ENCODE results near the gene BTG4. TPM values are rescaled to one million over a fixed set of nuclear protein-coding genes. Genes with fewer than 3 reads are reported as not detected.

Gene BTG4
- total and polyA plus RNA-seq, 2 donors (not counting 3 experiments of a cell fraction or from before 2014, with no cell fraction given): not detected

DNA sequence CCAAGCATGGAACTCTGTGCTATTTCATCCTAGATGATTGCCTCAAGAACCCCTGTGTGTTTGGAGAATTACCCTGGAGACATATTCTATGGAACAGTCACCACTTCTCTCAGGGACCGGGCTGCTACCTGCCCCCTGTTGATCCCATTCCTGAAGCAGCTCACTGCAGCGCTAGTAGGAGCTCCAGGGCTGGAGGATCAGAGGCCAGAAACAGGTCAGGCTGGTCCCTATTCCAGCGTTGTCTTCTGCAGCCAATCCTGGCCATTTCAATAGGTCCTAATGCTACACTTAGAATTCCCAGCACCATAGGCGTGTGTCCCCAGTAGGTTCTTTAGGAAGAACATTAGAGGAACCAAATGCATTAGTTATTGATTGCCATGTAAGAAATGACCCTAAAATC, 48.9 kb downstream of the BTG4 start:
- no peaks in the 10 kb centered on the region for H3K36me3 ChIP-seq (ENCODE audit: control insufficient read depth in 2 of 2, extremely low read depth in 1 of 2, insufficient read depth in 2 of 2, low read length in 2 of 2)
- no peaks in the 10 kb centered on the region for H3K79me2 ChIP-seq (ENCODE audit: control insufficient read depth, insufficient read depth, low read length)
- H3K4me3 ChIP-seq (replicated peaks in 1 of 3; ENCODE audit: insufficient read depth in 1 of 3, low read depth in 1 of 3, low read length in 3 of 3): no peak overlapping the region
- H2AFZ ChIP-seq (ENCODE audit: low read depth, low read length): no peak overlapping the region
- no peak overlapping the region for H3K4me2 ChIP-seq (ENCODE audit: insufficient read depth, low read length)
- no peaks in the 10 kb centered on the region for H4K20me1 ChIP-seq (replicated peaks; ENCODE audit: control insufficient read depth, extremely low read depth, insufficient read depth, low read length)
- dilution Hi-C loops (cut with MboI; ENCODE audit: extremely low pct_ligation_motif_present, low sequenced_read_pairs) (no loop called here), intact Hi-C loops (cut with micrococcal nuclease) (no loop called here)
- no TSS peak for BruUV-seq (replicated peaks)
- no peaks in the 10 kb centered on the region for H3K9me1 ChIP-seq (replicated peaks; ENCODE audit: control insufficient read depth, extremely low read depth, insufficient read depth, low read length)
- POLR2A ChIA-PET: no interaction called here
- H3K9ac ChIP-seq (replicated peaks; ENCODE audit: extremely low read depth, insufficient read depth, low read length): no peak overlapping the region
- TF ChIP-seq EZH2 (IDR thresholded peaks at IDR 0.05; ENCODE audit: borderline replicate concordance, low read depth, low read length, severe bottlenecking) (no peak), POLR2A (IDR thresholded peaks at IDR 0.05; ENCODE audit: low read depth, low read length) (no peak)
- H3K9me3 ChIP-seq (replicated peaks; ENCODE audit: control insufficient read depth, insufficient read depth, low read length): no peaks in the 10 kb centered on the region
- CTCF ChIA-PET: interaction anchor here (1.2 kb wide), 1 partner anchor 9 kb away, joined by 3 read pairs; no protein-coding TSS in a partner anchor
- H3K4me1 ChIP-seq (ENCODE audit: control insufficient read depth, extremely low read depth, insufficient read depth, low read length): no peaks in the 10 kb centered on the region
- no peak overlapping the region for H3K27ac ChIP-seq (ENCODE audit: insufficient read depth, low read depth, low read length)
- FAIRE-seq (no peak), DNase-seq (ENCODE audit: low read depth, low spot score) (no peak)
- H3K27me3 ChIP-seq (ENCODE audit: control insufficient read depth in 2 of 2, insufficient read depth in 2 of 2, low read length in 2 of 2): no peaks in the 10 kb centered on the region

DNA sequence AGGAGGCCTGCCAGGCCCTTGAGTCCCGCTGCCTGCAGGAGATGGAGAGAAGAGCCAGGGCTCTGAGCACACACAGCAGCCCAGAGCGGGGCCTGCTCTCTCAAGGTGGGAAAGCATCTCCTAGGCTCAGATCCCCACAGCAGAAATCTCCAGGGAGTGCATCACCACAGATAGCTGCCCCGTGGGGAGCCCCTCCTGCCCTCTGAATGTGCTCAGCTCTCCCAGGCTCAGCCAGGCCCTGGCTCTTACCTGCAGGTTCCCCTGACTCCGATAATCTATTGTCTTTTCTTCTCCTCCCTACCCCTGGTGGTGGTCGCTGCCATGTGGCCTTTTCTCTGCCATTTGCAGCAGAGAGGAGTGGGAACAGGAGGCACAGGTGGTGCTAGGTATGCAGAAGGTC, 49.9 kb downstream of the BTG4 start:
- no TSS peak for BruUV-seq (replicated peaks)

More for the DNA sequence above, 49.9 kb downstream of the BTG4 start:
- dilution Hi-C loops (cut with MboI; ENCODE audit: extremely low pct_ligation_motif_present, low sequenced_read_pairs) (no loop called here), intact Hi-C loops (cut with micrococcal nuclease) (no loop called here)
- H3K27ac ChIP-seq (ENCODE audit: insufficient read depth, low read depth, low read length): no peak overlapping the region
- H3K9me3 ChIP-seq (replicated peaks; ENCODE audit: control insufficient read depth, insufficient read depth, low read length): no peaks in the 10 kb centered on the region
- H3K79me2 ChIP-seq (ENCODE audit: control insufficient read depth, insufficient read depth, low read length): no peaks in the 10 kb centered on the region
- H2AFZ ChIP-seq (ENCODE audit: low read depth, low read length): no peak overlapping the region
- H3K4me3 ChIP-seq (replicated peaks in 1 of 3; ENCODE audit: insufficient read depth in 1 of 3, low read depth in 1 of 3, low read length in 3 of 3): no peak overlapping the region
- FAIRE-seq (no peak), DNase-seq (ENCODE audit: low read depth, low spot score) (no peak)
- H3K4me2 ChIP-seq (ENCODE audit: insufficient read depth, low read length): no peak overlapping the region
- no peak overlapping the region for H3K9ac ChIP-seq (replicated peaks; ENCODE audit: extremely low read depth, insufficient read depth, low read length)
- H3K4me1 ChIP-seq (ENCODE audit: control insufficient read depth, extremely low read depth, insufficient read depth, low read length): no peaks in the 10 kb centered on the region
- TF ChIP-seq MYC (IDR thresholded peaks at IDR 0.05; ENCODE audit: low read depth, low read length) (no peak), GATA2 (IDR thresholded peaks at IDR 0.05; ENCODE audit: insufficient read depth, insufficient read length, low read depth, low read length) (no peak), EZH2 (IDR thresholded peaks at IDR 0.05; ENCODE audit: borderline replicate concordance, low read depth, low read length, severe bottlenecking) (no peak)
- H4K20me1 ChIP-seq (replicated peaks; ENCODE audit: control insufficient read depth, extremely low read depth, insufficient read depth, low read length): no peaks in the 10 kb centered on the region
- ChIA-PET CTCF (no interaction called here), POLR2A (no interaction called here)
- H3K36me3 ChIP-seq (ENCODE audit: control insufficient read depth in 2 of 2, extremely low read depth in 1 of 2, insufficient read depth in 2 of 2, low read length in 2 of 2): no peaks in the 10 kb centered on the region
- H3K9me1 ChIP-seq (replicated peaks; ENCODE audit: control insufficient read depth, extremely low read depth, insufficient read depth, low read length): no peaks in the 10 kb centered on the region
- no peaks in the 10 kb centered on the region for H3K27me3 ChIP-seq (ENCODE audit: control insufficient read depth in 2 of 2, insufficient read depth in 2 of 2, low read length in 2 of 2)
